Right ventricle myocardium superior (tissue), 1 donor: ENCODE measurements around the gene WNT4. TPM values are rescaled to one million over a fixed set of nuclear protein-coding genes. Genes with fewer than 3 reads are reported as not detected.

Source experiments
- ATAC-seq: fragments of 200-7000 bp; cut with Tn5 transposase; one replicate; pipeline ENCODE4 v1.9.1; 2020; ENCODE audit warnings: mild to moderate bottlenecking; ENCODE audit not compliant: poor library complexity
- DNase-seq: peaks from one replicate; pipeline ENCODE4 v3.0.0-alpha.2; 2020
- intact Hi-C: fragments of 100-400 bp; cut with DNase I; formaldehyde crosslinking; loops from one replicate; pipeline ENCODE4 v1.11.2; 2022
- total RNA-seq: library from RNA; stranded (reverse); fragmentation: NEBNext Ultra II Directional; extraction: Animal tissue kit (Norgen Biotek cat#: 25700); gene quantifications from one replicate; pipeline ENCODE4 v1.2.1, GENCODE V29; 2021
- donor health status: DM: no; HTN: yes; CAD: no; lungs with severe emphysema.

Gene WNT4
- total RNA-seq, 1 donor from 2014 or later = not detected

DNA sequence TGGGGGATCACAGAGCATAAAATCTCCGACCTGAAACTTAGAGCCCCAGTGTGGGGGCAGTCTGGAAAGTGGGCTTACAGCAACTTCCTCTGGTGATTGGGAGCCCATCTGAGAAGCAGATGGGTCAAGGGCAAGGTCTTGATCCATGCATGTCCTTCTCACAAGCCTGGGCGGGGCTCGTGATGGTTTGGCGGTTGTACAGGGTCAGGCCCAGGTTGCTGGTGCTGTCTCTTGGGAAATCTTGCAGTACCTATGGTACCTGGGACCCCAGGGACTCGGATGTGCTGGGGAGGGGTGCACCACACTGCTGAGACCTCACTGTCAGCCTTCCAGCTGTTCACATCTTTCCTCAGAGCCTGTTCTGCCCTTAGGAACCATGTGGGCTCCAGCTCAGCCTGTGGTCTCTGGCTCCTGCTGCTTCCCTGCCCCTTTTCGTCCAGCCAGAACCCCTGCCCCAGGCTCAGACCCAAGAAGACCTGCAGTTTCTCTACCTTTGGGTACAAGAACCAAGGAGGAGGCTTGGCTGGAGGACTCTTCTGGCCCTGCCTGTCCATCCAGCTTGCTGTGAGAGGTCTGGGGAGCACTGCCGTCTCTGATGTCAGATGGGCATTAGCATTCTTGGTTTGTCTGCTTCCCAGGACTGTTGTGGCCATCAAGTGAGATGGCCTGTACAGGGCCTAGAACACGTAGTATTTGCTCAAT is 24.5 kb downstream of the WNT4 start:
- ATAC-seq (no peak), DNase-seq (no peak)
- intact Hi-C loops = no loop called here

DNA sequence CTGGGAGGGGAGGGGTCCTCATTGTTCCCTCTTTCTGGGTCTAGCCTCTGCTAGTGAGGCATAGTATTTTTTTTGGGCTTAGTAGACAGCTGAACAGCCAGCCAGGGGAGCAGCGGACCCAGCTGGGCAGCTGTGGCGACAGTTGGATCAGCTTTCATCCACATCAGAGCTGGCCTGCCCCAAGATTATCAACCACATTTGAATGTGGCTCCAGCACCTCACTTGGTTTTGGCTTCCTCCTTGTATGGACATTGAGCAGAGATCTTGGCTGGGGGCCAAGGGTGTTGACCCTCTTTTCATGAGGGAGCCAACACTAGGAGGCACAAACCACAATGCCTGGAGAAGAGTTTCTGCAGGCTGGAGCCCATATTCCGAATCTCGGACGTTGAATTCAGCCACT is 25.0 kb downstream of the WNT4 start:
- intact Hi-C loops = no loop called here
- DNase-seq (no peak), ATAC-seq (no peak)

DNA sequence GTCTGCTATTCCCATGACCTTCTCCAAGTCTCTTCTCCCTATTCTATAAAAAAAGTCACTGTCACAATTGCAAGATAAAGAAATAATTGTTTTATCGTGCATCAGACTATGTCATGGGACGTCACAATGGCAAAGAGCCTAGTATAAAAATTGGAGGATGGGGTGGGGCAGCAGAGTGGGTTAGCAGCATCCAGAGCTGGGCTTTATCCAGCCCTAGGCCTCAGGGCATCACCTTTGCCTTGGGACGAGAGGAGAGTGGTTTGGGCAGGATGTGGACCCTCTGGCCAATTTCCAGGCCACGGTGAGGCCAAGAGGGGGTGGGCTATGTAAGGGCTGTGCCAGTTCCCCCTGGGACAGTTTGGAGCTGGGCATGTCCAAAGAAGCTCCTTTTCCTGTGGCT is 25.7 kb downstream of the WNT4 start:
- intact Hi-C loops = no loop called here

GRCh38 chr1:22115286-22115685 is 27.6 kb downstream of the WNT4 start:
- no peak for ATAC-seq
- intact Hi-C loops = no loop called here
- DNase-seq = no peak

More for the DNA sequence above, 25.7 kb downstream of the WNT4 start:
- no peak for DNase-seq
- no peak for ATAC-seq

DNA sequence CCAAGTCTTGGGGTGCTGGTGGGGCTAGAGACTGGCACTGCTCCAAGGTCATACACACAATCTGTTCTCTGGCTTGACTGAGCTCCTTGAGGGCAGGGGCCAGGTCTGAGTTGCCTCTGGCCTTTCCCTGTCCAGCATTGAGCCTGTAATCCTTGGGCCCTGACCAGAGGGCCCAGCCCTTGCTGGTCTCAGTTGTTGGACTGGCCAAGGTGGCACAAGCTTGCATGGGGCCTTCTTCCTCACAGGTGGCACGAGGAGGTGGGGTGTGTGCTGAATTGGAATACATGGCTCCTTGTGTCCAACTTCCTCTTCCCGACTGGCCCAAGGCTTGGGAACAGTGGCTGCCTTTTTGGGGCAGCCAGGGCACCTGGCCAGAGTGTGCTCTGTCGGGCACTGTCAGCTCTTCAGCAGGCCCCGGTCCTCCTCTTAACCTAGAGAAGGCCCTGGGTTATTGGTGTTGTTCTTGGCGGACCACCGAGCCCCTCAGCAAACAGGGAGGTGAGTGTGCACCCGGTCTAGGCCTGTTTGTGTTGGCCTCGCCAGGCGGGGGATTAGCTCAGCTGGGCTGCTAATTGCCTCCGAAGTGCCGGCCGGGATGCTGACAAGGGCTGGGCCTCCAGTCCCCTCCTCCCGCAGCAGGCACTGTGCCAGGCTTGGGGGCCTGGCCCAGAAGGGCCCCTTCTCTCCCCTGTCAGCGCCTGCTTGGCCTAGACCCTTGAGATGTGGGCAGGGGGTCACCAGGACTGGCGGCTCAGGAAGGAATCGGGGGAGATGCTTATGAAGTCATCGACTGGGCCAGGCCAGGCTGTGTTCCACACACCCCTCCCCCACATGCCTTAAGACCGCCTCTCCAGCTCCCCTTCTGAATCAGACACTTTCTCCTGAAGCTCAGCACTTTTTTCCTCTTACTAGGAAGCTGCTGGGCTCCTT is 28.5 kb downstream of the WNT4 start:
- intact Hi-C loops = no loop called here
- ATAC-seq (peak; percentile 21), DNase-seq (peak; percentile 55)

GRCh38 chr1:22112554-22112953 is 30.3 kb downstream of the WNT4 start:
- ATAC-seq (peak; percentile 31), DNase-seq (no peak)
- intact Hi-C loops = no loop called here

DNA sequence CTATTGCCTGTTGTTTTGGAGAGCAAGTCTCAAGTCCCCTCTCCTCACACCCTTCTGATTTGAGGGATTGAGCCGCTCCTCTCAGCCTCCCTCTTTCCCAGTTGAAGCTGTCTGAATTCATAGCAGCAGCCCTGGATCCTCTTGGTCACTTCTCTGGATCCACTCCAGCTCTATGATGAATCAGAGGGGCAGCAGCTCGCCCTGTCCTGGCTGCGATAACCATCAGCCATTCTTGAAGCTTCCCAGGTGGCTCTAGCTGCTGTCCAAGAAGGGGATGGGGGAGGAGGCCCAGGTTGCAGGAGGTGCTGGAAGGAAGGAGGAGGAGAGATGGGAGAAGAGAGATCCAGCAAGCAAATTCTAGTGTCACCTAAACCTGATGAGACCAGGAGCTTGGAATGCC is 31.3 kb downstream of the WNT4 start:
- ATAC-seq (no peak), DNase-seq (no peak)
- intact Hi-C loops = no loop called here

DNA sequence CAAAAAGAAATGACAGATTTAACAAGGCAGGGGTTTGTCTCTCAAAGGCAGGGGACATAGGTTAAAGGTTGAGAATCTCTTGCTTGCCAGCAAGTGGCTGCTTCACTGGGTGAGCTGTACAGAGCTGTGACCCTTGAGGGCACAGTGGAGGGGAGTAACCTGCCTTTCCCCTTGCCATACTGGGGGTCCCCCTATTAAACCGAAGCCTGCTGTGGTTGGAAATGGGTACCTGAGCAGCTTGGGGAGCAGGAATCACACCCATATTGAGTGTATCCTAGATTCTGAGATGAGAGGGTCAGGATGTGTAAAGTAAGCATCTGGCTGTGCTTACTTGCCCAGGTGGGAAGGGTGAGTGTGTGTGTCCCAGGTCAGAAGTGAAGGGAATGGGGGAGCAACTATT is 31.8 kb downstream of the WNT4 start:
- ATAC-seq = no peak
- intact Hi-C loops = no loop called here

GRCh38 chr1:22110016-22110415 is 32.9 kb downstream of the WNT4 start:
- intact Hi-C loops = no loop called here
- DNase-seq (no peak), ATAC-seq (no peak)

More for the DNA sequence above, 31.8 kb downstream of the WNT4 start:
- no peak for DNase-seq

DNA sequence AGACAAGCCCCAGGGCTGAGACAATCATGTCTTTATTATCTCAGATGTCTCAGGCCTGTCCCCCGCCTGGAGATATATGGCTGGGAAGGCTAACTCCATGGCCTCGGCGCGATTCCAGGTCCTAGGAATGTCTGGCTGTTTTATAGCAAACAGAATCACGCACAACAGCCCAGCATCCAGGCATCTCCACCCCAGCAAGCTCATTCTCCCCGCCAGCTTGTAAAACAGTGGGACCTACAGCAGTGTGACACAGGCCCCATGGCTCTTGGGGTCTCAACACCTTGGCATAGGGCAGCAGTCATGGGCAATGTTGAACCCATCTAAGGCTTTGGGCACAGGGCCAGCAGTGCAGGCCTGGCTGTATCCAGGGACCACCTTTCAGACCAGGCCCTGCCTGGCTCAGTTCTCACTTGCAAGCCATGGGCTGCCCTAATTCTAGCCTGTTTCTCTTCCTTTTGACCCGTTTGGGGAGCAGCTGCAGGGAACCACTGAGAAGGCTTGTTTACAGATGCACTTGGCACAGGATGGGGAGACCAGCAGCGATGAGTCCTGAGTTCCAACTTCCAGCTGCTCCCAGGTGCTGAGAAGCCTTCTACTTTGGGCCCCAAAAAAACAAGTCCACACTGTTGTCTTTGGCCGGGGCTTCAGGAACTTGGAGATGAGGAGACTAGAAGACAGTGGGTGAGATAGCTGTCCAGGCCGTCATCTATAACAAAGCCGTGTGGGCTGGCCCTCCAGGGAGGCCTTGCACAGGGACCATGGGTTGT is 34.4 kb downstream of the WNT4 start:
- ATAC-seq (no peak), DNase-seq (no peak)
- intact Hi-C loops = loop anchor here (10.0 kb wide), 1 partner anchor 306 kb away; no protein-coding TSS in a partner anchor

DNA sequence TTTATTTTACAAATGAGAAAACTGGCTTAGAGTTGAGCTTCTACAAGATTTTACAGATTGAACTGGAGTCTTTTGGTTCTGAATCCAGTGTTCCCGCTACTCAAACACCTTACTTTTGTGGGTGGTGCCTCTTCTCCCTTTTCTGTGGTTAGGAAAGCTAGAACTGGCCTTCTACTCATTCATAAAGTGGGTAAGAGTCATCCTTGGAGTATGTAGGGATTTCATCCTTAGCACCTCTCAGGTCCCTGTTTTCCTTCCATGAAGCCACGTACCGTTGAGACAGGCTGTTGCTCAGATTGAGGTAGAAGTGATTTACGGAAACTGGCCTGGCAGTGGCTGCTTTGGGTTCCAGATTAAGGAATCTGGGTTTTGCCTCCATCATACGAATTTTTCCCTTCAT is 35.8 kb downstream of the WNT4 start:
- DNase-seq = no peak

GRCh38 chr1:22105611-22106207 is 37.2 kb downstream of the WNT4 start:
- DNase-seq (no peak), ATAC-seq (peak; percentile 64)
- intact Hi-C loops = loop anchor here (10.0 kb wide), 1 partner anchor 309 kb away; no protein-coding TSS in a partner anchor

More for the DNA sequence above, 35.8 kb downstream of the WNT4 start:
- ATAC-seq = no peak
- intact Hi-C loops = loop anchor here (10.0 kb wide), 1 partner anchor 308 kb away; no protein-coding TSS in a partner anchor

DNA sequence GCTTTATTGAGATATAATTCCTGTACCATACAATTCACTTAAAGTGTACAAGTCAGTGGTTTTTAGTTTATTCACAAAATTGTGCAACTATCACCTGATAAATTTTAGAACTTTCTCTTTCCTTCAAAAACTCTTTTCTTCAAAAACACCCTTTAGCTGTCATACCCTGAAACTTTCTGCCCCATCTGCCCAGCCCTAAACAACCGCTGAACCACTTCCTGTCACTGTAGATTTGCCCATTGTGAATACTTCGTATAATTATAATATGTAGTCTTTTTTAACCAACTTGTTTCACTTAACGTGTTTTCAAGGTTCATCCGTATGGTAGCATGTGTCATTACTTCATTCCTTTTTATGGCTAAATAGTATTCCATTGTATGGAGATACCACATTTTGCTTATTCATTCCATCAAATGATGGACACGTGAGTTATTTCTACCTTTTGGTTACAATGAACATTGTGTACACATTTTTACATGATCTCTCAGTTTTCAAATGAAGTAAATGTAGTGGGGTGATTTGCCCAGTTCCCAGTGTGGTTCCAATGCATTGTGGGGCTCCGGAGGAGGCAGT is 37.9 kb downstream of the WNT4 start:
- no peak for DNase-seq
- intact Hi-C loops = loop anchor here (10.0 kb wide), 1 partner anchor 310 kb away; no protein-coding TSS in a partner anchor
- ATAC-seq = no peak

DNA sequence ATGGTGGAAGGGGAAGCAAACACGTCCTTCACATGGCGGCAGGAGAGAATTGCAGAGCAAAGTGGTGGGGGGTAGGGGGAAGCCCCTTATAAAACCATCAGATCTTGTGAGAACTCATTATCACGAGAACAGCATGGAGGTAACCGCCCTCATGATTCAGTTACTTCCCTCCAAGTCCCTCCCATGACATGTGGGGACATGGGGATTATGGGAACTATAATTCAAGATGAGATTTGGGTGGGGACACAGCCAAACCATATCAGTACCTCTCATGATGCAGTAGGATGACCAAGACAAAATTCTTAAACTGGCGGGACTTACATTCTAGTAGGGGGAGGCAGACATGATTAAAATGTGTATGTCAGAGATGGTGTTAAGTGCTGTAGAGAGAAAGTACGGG is 38.8 kb downstream of the WNT4 start:
- intact Hi-C loops = loop anchor here (10.0 kb wide), 1 partner anchor 311 kb away; no protein-coding TSS in a partner anchor

GRCh38 chr1:22102746-22103145 is 40.2 kb downstream of the WNT4 start:
- DNase-seq (no peak), ATAC-seq (no peak)
- intact Hi-C loops = loop anchor here (10.0 kb wide), 1 partner anchor 312 kb away; no protein-coding TSS in a partner anchor

More for the DNA sequence above, 38.8 kb downstream of the WNT4 start:
- DNase-seq = no peak
- ATAC-seq = no peak

DNA sequence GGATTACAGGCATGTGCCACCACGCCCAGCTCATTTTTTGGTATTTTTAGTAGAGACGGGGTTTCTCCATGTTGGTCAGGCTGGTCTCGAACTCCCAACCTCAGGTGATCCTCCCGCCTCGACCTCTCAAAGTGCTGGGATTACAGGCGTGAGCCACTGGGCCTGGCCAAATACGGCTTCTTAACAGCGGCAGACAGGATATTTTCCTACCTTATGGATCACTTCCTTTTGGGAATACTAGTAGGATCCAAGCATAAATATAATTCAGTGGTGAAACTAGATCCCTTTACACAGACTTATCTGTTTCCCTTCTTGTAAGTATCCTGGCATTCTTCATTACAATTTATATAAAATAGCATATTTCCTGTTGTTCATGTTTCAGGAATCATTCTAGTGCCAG is 40.9 kb downstream of the WNT4 start:
- no peak for ATAC-seq
- DNase-seq = no peak
- intact Hi-C loops = loop anchor here (10.0 kb wide), 1 partner anchor 313 kb away; no protein-coding TSS in a partner anchor

DNA sequence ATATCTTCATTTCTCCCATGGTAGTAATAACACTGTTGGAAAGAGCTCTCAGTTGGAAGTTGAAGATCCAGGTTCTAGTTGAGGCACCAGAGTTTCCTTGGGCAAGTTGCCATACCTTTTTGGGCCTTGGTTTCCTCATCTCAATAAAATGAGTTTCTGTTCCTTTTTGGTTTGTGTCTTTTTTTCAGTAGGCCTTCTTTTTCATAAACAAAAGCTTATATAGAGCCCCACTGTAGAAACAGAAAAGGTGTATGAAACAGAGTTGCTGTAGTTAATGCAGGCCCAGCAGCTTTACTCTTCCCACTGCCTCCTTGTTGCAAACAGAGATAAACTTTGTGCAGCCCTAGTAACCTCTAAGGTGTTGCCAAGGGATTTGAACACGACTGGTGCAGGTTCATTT is 41.7 kb downstream of the WNT4 start:
- ATAC-seq = no peak
- intact Hi-C loops = loop anchor here (10.0 kb wide), 1 partner anchor 314 kb away; no protein-coding TSS in a partner anchor
- no peak for DNase-seq

DNA sequence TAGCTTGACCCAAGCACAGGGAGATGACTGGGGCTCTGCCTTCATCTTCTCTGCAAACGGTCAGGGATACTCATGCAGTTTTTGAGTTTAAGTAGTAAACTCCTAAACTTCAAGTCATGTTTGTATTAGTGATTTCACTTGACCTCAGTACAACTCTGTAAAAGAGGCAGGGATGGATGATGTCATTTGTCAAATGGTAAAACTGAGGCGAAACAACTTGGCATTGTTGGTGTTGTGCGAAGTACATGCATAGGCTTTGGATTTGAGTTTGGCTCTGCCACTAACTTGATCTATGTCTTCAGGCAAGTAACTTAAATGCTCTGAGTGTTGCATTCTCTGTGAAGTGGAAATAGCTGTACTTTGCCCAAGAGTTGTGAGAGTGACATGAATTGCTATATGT is 42.7 kb downstream of the WNT4 start:
- intact Hi-C loops = loop anchor here (10.0 kb wide), 1 partner anchor 315 kb away; no protein-coding TSS in a partner anchor
- ATAC-seq (no peak), DNase-seq (no peak)
